ENCODE data around the gene BICRA. TPM values are rescaled to one million over a fixed set of nuclear protein-coding genes. Genes with fewer than 3 reads are reported as not detected.

BICRA gene
- total and polyA plus RNA-seq, 7 donors: 3.1 to 22.4 (median 9.9) TPM

GRCh38 chr19:47698631-47699359, 89.9 kb downstream of the BICRA start:
- no peak for TF ChIP-seq CTCF (IDR thresholded peaks at IDR 0.05)
- ATAC-seq (peak in 1 of 4 donors; percentile 3), DNase-seq (peak in 1 of 2 donors; percentile 62)
- intact Hi-C loops (cut with DNase I): loop anchor here (2.0 to 5.0 kb wide), 5 partner anchors 90 to 262 kb away; partner anchors contain the start of gene BICRA (in 1 of the 2)
- Histone ChIP-seq H3K4me3 (no peak overlapping the region), H3K9me3 (no peaks in the 10 kb centered on the region), H3K27me3 (ENCODE audit: insufficient read depth in 3 of 3, low read length in 2 of 3) (no peaks in the 10 kb centered on the region), H3K27ac (no peak overlapping the region), H3K4me1 (no peaks in the 10 kb centered on the region), H3K36me3 (ENCODE audit: insufficient read depth in 1 of 2, low read depth in 1 of 2) (peaks cover 0 to 53% of the 10 kb centered on the region in 2 donors)
- WGBS, 3 donors: 88 to 91% (median 88%) methylated on average over 46 of the region's 46 CpGs

GRCh38 chr19:47699360-47699917, 90.5 kb downstream of the BICRA start:
- intact Hi-C loops (cut with DNase I): loop anchor here (2.0 to 5.0 kb wide), 5 partner anchors 91 to 263 kb away; partner anchors contain the start of gene BICRA (in 1 of the 2)

GRCh38 chr19:47700934-47701716, 92.2 kb downstream of the BICRA start:
- intact Hi-C loops (cut with DNase I): loop anchor here in 1 of 2 donors (10.0 kb wide), 1 partner anchor 186 kb away; the partner anchor contains the start of gene NAPA
- DNase-seq: no peak
- no peak overlapping the region for H3K27ac ChIP-seq
- ATAC-seq: no peak
- 90 to 92% (median 91%) methylated on average over 36 to 43 of the region's 43 CpGs for WGBS, 3 donors
- H3K4me3 ChIP-seq: no peak overlapping the region
- H3K36me3 ChIP-seq (ENCODE audit: insufficient read depth in 1 of 2, low read depth in 1 of 2): peaks cover 0 to 58% of the 10 kb centered on the region in 2 donors
- H3K27me3 ChIP-seq (ENCODE audit: insufficient read depth in 3 of 3, low read length in 2 of 3): no peaks in the 10 kb centered on the region
- TF ChIP-seq CTCF (IDR thresholded peaks at IDR 0.05): no peak
- no peaks in the 10 kb centered on the region for H3K9me3 ChIP-seq
- H3K4me1 ChIP-seq: no peaks in the 10 kb centered on the region

More at GRCh38 chr19:47699360-47699917, 90.5 kb downstream of the BICRA start:
- peak; percentile 69 for TF ChIP-seq CTCF (IDR thresholded peaks at IDR 0.05)
- Histone ChIP-seq H3K27ac (no peak overlapping the region), H3K27me3 (ENCODE audit: insufficient read depth in 3 of 3, low read length in 2 of 3) (no peaks in the 10 kb centered on the region), H3K4me3 (no peak overlapping the region), H3K9me3 (no peaks in the 10 kb centered on the region), H3K4me1 (no peaks in the 10 kb centered on the region), H3K36me3 (ENCODE audit: insufficient read depth in 1 of 2, low read depth in 1 of 2) (peaks cover 0 to 58% of the 10 kb centered on the region in 2 donors)
- 65 to 71% (median 67%) methylated on average over 8 to 9 of the region's 9 CpGs for WGBS, 3 donors
- peak; percentile 49 to 71 (median 60) for ATAC-seq
- DNase-seq: peak in 1 of 2 donors; percentile 55

- no peaks in the 10 kb centered on the region for H3K4me1 ChIP-seq
- peaks cover 0 to 58% of the 10 kb centered on the region in 2 donors for H3K36me3 ChIP-seq (ENCODE audit: insufficient read depth in 1 of 2, low read depth in 1 of 2)
- no peaks in the 10 kb centered on the region for H3K9me3 ChIP-seq
- H3K4me3 ChIP-seq: no peak overlapping the region
- no peak for TF ChIP-seq CTCF (IDR thresholded peaks at IDR 0.05)
- ATAC-seq (no peak), DNase-seq (no peak)
- H3K27me3 ChIP-seq (ENCODE audit: insufficient read depth in 3 of 3, low read length in 2 of 3): no peaks in the 10 kb centered on the region
- 91 to 94% (median 93%) methylated on average over 89 to 91 of the region's 91 CpGs for WGBS, 3 donors
- intact Hi-C loops (cut with DNase I): loop anchor here in 1 of 2 donors (10.0 kb wide), 1 partner anchor 187 kb away; the partner anchor contains the start of gene NAPA
- no peak overlapping the region for H3K27ac ChIP-seq
Measured at GRCh38 chr19:47701717-47702552, 93.0 kb downstream of the BICRA start.
